Sigmoid colon (tissue), 4 donors: Measurements from ENCODE around the gene SLC25A41.

Experiments
- POLR2A ChIP-seq, 2 donors: fragments of 450-650 bp; IDR thresholded peaks; one replicate each; pipeline ENCODE4 v1.6.1; 2016; ENCODE audit warnings: antibody characterized with exemption in 2 of 2, mild to moderate bottlenecking in 2 of 2, moderate library complexity in 2 of 2
- POLR2AphosphoS5 ChIP-seq, 4 donors: sonication (generic); formaldehyde crosslinking; IDR thresholded peaks; one replicate each; pipeline ENCODE4 v1.6.1; 2017; ENCODE audit warnings: antibody characterized with exemption in 4 of 4
- TF ChIP-seq, protein P1 (sequence below), 4 experiments: fragments of 450-650 bp in 3 of 4; fragments of 200-600 bp in 1 of 4; IDR thresholded peaks; one replicate each; pipeline ENCODE4 v1.5.1; 2016 to 2019; ENCODE audit warnings: antibody characterized with exemption in 4 of 4, mild to moderate bottlenecking in 3 of 4, moderate library complexity in 2 of 4

DNA sequence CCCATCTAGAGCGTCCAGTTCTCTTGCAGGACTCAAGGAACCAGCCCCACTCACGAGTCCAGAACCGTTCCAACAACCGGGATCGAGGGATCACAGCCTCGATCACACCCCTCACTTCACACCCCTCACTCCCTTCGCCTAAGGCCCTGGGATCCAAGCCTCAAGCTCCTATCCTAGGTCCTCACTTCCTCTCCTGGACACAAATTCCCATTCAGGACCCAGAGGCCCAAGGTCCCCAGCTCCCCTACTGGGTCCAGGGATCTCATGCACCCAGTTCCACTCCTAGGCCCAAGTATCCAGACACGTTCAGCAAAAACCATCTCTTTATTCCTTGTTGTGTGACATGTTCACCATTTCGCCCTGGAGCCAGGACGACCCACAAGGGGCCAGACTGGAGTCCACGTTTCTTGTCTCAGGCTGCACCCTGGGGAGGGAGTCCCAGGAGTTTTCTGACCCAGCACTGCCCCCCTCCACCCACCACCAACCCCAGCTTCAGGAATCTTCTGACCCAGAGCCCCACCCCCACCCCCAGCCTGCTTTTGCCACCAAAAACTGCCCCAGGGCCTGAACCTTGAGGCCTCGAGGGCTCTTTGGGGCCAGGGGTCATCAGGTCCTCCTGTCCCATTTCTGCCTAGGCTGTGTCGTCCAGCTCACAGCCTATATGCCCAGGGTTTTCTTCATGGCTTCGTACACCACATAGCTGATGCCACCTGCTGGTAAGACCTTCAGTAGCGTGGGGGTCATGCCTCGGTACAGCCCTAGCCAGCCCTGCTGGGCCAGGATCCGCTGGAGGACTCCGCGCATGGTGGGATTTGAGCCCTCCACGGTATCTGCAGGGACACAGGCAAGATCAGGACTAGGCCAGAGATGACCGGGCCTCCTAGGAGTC, 7.6 kb downstream of the SLC25A41 start:
- no peak for TF ChIP-seq POLR2AphosphoS5 (IDR thresholded peaks at IDR 0.05)
- TF ChIP-seq, protein P1, sequence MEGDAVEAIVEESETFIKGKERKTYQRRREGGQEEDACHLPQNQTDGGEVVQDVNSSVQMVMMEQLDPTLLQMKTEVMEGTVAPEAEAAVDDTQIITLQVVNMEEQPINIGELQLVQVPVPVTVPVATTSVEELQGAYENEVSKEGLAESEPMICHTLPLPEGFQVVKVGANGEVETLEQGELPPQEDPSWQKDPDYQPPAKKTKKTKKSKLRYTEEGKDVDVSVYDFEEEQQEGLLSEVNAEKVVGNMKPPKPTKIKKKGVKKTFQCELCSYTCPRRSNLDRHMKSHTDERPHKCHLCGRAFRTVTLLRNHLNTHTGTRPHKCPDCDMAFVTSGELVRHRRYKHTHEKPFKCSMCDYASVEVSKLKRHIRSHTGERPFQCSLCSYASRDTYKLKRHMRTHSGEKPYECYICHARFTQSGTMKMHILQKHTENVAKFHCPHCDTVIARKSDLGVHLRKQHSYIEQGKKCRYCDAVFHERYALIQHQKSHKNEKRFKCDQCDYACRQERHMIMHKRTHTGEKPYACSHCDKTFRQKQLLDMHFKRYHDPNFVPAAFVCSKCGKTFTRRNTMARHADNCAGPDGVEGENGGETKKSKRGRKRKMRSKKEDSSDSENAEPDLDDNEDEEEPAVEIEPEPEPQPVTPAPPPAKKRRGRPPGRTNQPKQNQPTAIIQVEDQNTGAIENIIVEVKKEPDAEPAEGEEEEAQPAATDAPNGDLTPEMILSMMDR (IDR thresholded peaks at IDR 0.05), result no peak
- no peak for TF ChIP-seq POLR2A (IDR thresholded peaks at IDR 0.05)
